Activated naive CD8-positive, alpha-beta T cell (primary cell): ENCODE measurements around the gene IQGAP2.
A peak's percentile ranks its signal among the peaks of the same experiment; 100 is the strongest.
"Not testable (repeated sequence)": the region's sequence is repeated elsewhere in the genome, so short reads cannot be mapped to it uniquely, and the experiment has no call there.

Experiments used
- H3K27ac Mint-ChIP-seq: one replicate; pipeline ENCODE4 v1.8.0; 2021; ENCODE audit warnings: mixed read lengths
- H3K27me3 Mint-ChIP-seq: one replicate; pipeline ENCODE4 v1.8.0; 2021; ENCODE audit warnings: mixed read lengths
- H3K36me3 Mint-ChIP-seq: one replicate; pipeline ENCODE4 v1.8.0; 2021; ENCODE audit warnings: mixed read lengths
- H3K4me1 Mint-ChIP-seq: one replicate; pipeline ENCODE4 v1.8.0; 2021; ENCODE audit warnings: low read depth, mixed read lengths
- H3K4me3 Mint-ChIP-seq: one replicate; pipeline ENCODE4 v1.8.0; 2021; ENCODE audit warnings: mild to moderate bottlenecking, mixed read lengths
- H3K9me3 Mint-ChIP-seq: one replicate; pipeline ENCODE4 v1.8.0; 2021; ENCODE audit warnings: low read depth, mixed read lengths

The IQGAP2 gene

GRCh38 chr5:76598531-76598930, 195.4 kb downstream of the IQGAP2 start:
- Mint-ChIP-seq H3K4me3 (no peak overlapping the region), H3K9me3 (no peaks in the 10 kb centered on the region), H3K4me1 (no peaks in the 10 kb centered on the region), H3K27ac (no peak overlapping the region), H3K27me3 (no peaks in the 10 kb centered on the region), H3K36me3 (peaks cover 1% of the 10 kb centered on the region)

GRCh38 chr5:76600716-76601115, 197.6 kb downstream of the IQGAP2 start:
- Mint-ChIP-seq H3K9me3 (no peaks in the 10 kb centered on the region), H3K27me3 (no peaks in the 10 kb centered on the region), H3K4me1 (no peaks in the 10 kb centered on the region), H3K36me3 (peaks cover 15% of the 10 kb centered on the region), H3K27ac (no peak overlapping the region), H3K4me3 (no peak overlapping the region)

- no peaks in the 10 kb centered on the region for H3K4me1 Mint-ChIP-seq
- H3K4me3 Mint-ChIP-seq, result no peak overlapping the region
- no peaks in the 10 kb centered on the region for H3K9me3 Mint-ChIP-seq
- peaks cover 15% of the 10 kb centered on the region for H3K36me3 Mint-ChIP-seq
- no peak overlapping the region for H3K27ac Mint-ChIP-seq
- H3K27me3 Mint-ChIP-seq, result no peaks in the 10 kb centered on the region
Measured at GRCh38 chr5:76601470-76601869, 198.4 kb downstream of the IQGAP2 start.

- Mint-ChIP-seq H3K4me3 (no peak overlapping the region), H3K27ac (no peak overlapping the region), H3K27me3 (no peaks in the 10 kb centered on the region), H3K4me1 (peaks cover under 1% of the 10 kb centered on the region), H3K9me3 (no peaks in the 10 kb centered on the region), H3K36me3 (peaks cover 15% of the 10 kb centered on the region)
Measured at GRCh38 chr5:76602094-76602726, 199.1 kb downstream of the IQGAP2 start.

DNA sequence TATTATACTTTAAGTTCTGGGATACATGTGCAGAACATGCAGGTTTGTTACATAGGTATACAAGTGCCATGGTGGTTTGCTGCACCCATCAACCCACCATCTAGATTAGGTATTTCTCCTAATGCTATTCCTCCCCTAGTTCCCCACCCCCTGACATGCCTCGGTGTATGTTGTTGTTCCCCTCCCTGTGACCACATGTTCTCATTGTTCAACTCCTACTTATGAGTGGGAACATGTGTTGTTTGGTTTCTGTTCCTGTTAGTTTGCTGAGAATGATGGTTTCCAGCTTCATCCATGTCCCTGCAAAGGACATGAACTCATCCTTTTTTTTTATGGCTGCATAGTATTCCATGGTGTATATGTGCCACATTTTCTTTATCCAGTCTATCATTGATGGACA, 200.9 kb downstream of the IQGAP2 start:
- H3K9me3 Mint-ChIP-seq, H3K4me1 Mint-ChIP-seq, H3K4me3 Mint-ChIP-seq, H3K27me3 Mint-ChIP-seq, H3K27ac Mint-ChIP-seq: not testable (repeated sequence)
- peaks cover 19% of the 10 kb centered on the region for H3K36me3 Mint-ChIP-seq

GRCh38 chr5:76604838-76605237, 201.8 kb downstream of the IQGAP2 start:
- Mint-ChIP-seq H3K36me3 (peaks cover 19% of the 10 kb centered on the region), H3K9me3 (no peaks in the 10 kb centered on the region), H3K4me3 (no peak overlapping the region), H3K27ac (no peak overlapping the region), H3K27me3 (no peaks in the 10 kb centered on the region), H3K4me1 (peaks cover 4% of the 10 kb centered on the region)

GRCh38 chr5:76606701-76607100, 203.6 kb downstream of the IQGAP2 start:
- H3K36me3 Mint-ChIP-seq, result peaks cover 25% of the 10 kb centered on the region
- H3K27ac Mint-ChIP-seq, result peak overlapping the region; percentile 1
- no peaks in the 10 kb centered on the region for H3K9me3 Mint-ChIP-seq
- no peak overlapping the region for H3K4me3 Mint-ChIP-seq
- H3K27me3 Mint-ChIP-seq, result no peaks in the 10 kb centered on the region
- H3K4me1 Mint-ChIP-seq, result peaks cover 4% of the 10 kb centered on the region

DNA sequence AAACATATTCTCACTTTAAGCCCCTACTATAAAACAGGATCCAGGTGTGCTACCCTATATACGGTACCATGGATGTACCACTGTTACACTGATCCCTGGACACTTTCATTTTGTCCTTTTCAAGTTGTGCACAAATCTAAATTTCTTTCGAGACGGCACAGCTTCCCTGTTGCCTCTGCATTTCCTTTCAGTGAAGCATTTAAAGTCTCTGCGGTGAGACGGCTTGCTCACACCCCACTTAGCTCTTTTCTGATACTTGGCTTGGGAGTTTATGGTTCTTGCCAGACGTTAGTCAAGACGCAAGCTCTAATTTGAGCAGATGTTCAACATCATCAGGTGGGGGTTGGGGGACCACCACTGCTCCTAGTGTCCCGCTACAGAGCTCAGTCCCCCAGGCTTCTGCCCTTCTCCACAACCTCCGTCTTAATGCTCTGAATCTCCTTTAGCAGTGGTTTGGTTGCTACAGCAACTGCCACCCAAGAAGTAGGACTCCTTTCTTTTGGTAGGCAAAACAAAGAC, 204.3 kb downstream of the IQGAP2 start:
- no peak overlapping the region for H3K4me3 Mint-ChIP-seq
- no peaks in the 10 kb centered on the region for H3K27me3 Mint-ChIP-seq
- no peaks in the 10 kb centered on the region for H3K9me3 Mint-ChIP-seq
- H3K27ac Mint-ChIP-seq, result peak overlapping the region; percentile 1
- peaks cover 25% of the 10 kb centered on the region for H3K36me3 Mint-ChIP-seq
- H3K4me1 Mint-ChIP-seq, result peaks cover 4% of the 10 kb centered on the region

- Mint-ChIP-seq H3K36me3 (peaks cover 28% of the 10 kb centered on the region), H3K9me3 (no peaks in the 10 kb centered on the region), H3K27ac (no peak overlapping the region), H3K4me3 (no peak overlapping the region), H3K27me3 (no peaks in the 10 kb centered on the region), H3K4me1 (peaks cover 4% of the 10 kb centered on the region)
Measured at GRCh38 chr5:76608833-76609232, 205.7 kb downstream of the IQGAP2 start.

GRCh38 chr5:76610196-76610595, 207.1 kb downstream of the IQGAP2 start:
- Mint-ChIP-seq H3K27ac (no peak overlapping the region), H3K27me3 (no peaks in the 10 kb centered on the region), H3K9me3 (no peaks in the 10 kb centered on the region), H3K4me1 (peaks cover 4% of the 10 kb centered on the region), H3K4me3 (no peak overlapping the region), H3K36me3 (peaks cover 21% of the 10 kb centered on the region)

DNA sequence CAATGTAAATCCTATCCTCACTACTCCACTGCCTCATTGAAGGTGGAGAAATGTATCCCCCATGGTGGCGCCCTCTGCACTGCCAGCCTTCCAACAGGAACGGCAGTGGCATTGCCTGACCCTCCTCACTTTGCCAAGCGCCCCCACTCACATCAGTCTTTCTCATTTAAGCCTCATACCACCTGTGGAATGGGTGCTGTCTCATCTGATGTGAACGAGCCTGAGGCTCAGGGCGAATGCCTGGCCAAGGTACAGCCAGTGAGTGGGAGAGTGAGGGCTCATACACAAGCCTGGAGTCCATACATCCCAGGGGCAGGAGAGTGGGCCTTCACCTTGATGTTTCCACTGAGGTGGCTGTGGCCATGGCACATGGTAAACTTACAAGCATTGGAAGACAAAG, 209.9 kb downstream of the IQGAP2 start:
- no peaks in the 10 kb centered on the region for H3K27me3 Mint-ChIP-seq
- peaks cover 24% of the 10 kb centered on the region for H3K36me3 Mint-ChIP-seq
- no peak overlapping the region for H3K27ac Mint-ChIP-seq
- H3K4me1 Mint-ChIP-seq, result peaks cover 1% of the 10 kb centered on the region
- H3K9me3 Mint-ChIP-seq, result no peaks in the 10 kb centered on the region
- H3K4me3 Mint-ChIP-seq, result no peak overlapping the region

DNA sequence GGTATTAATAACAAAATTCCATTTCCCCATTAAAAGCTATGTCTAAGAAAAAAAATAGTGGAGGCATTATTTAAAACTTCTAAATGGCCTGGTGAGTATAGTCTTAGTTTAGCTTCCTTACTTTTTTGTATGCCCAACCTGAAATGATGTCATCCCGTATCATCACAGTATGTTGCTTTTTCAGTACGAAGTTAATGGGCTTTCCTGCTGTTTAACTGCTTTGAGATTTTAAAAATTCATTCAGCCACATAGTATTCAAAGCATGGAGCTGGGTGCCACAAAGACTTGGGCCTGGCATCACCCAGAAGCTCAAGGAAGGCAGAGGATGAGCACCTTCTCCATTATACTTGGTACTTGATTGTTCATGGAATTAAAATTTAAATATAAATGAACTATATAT, 212.7 kb downstream of the IQGAP2 start:
- Mint-ChIP-seq H3K27ac (no peak overlapping the region), H3K27me3 (no peaks in the 10 kb centered on the region), H3K4me1 (no peaks in the 10 kb centered on the region), H3K9me3 (no peaks in the 10 kb centered on the region), H3K4me3 (no peak overlapping the region), H3K36me3 (peaks cover 26% of the 10 kb centered on the region)

DNA sequence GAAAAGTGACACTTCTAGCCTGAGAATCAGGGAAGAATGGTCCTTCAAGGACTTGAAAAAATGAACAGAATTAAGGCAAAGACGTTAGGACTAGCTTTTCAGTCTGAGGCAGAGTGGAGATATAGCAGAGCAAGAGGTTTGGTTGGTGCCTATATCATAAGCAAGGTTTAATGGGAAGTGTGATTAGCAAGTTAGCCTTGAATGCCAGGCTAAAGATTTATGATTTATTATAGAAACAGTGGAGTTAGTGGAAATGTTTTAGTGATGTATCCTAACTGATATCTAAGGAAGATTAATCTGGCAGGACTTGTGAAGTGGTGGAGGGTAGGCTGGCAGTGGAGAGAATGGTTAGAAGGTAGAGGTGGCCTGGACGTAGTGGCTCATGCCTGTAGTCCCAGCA, 213.1 kb downstream of the IQGAP2 start:
- Mint-ChIP-seq H3K36me3 (peaks cover 25% of the 10 kb centered on the region), H3K27me3 (no peaks in the 10 kb centered on the region), H3K27ac (no peak overlapping the region), H3K9me3 (no peaks in the 10 kb centered on the region), H3K4me1 (no peaks in the 10 kb centered on the region), H3K4me3 (no peak overlapping the region)

- no peaks in the 10 kb centered on the region for H3K4me1 Mint-ChIP-seq
- H3K4me3 Mint-ChIP-seq, result no peak overlapping the region
- peaks cover 22% of the 10 kb centered on the region for H3K36me3 Mint-ChIP-seq
- H3K9me3 Mint-ChIP-seq, result no peaks in the 10 kb centered on the region
- no peak overlapping the region for H3K27ac Mint-ChIP-seq
- H3K27me3 Mint-ChIP-seq, result no peaks in the 10 kb centered on the region
Measured at GRCh38 chr5:76617229-76617628, 214.1 kb downstream of the IQGAP2 start.

GRCh38 chr5:76617675-76618074, 214.6 kb downstream of the IQGAP2 start:
- Mint-ChIP-seq H3K27me3 (no peaks in the 10 kb centered on the region), H3K9me3 (no peaks in the 10 kb centered on the region), H3K4me3 (no peak overlapping the region), H3K4me1 (no peaks in the 10 kb centered on the region), H3K27ac (no peak overlapping the region), H3K36me3 (peaks cover 22% of the 10 kb centered on the region)

DNA sequence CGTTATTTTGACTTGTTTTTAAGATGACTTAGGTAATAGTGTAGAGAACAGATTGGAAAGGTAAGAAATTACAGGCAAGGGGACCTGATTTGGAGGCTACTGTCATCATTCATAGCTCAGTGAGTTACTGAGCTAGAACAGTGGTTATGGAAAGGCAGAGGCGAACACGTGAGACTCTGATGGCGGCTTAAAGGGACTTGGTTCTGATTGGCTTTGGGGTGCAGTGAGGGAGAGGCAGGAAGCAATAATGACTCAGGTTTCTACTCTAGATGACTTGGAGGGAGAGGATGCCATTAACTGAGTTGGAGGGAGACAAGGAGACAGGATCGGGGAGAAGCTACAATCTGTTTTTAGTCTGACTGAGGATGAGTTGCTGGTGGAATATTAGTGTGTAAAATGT, 217.1 kb downstream of the IQGAP2 start:
- Mint-ChIP-seq H3K4me3 (no peak overlapping the region), H3K27ac (no peak overlapping the region), H3K36me3 (peaks cover 14% of the 10 kb centered on the region), H3K9me3 (no peaks in the 10 kb centered on the region), H3K27me3 (no peaks in the 10 kb centered on the region), H3K4me1 (no peaks in the 10 kb centered on the region)
